ENCODE results near the gene BLTP2. TPM values are rescaled to one million over a fixed set of nuclear protein-coding genes. Genes with fewer than 3 reads are reported as not detected.

The BLTP2 gene
- total RNA-seq, 1 experiment from 2014 or later, result 140 TPM

- Histone ChIP-seq H3K9me3 (ENCODE audit: control insufficient read depth in 1 of 2, insufficient read depth in 1 of 2, low read depth in 1 of 2, low read length in 2 of 2) (no peaks in the 10 kb centered on the region), H3K27me3 (ENCODE audit: insufficient read depth, low read length) (no peaks in the 10 kb centered on the region), H3K36me3 (ENCODE audit: control insufficient read depth in 1 of 2, insufficient read depth in 2 of 2, low read length in 2 of 2) (peaks cover 69% of the 10 kb centered on the region in 2 experiments), H3K27ac (ENCODE audit: low read depth, low read length) (no peak overlapping the region), H3K9ac (ENCODE audit: low read length) (no peak overlapping the region), H3K4me3 (replicated peaks in 1 of 2; ENCODE audit: low read depth in 1 of 2, low read length in 2 of 2) (no peak overlapping the region), H2AFZ (ENCODE audit: low read depth, low read length, poor library complexity, severe bottlenecking) (no peak overlapping the region), H3K4me2 (ENCODE audit: low read length) (no peak overlapping the region), H4K20me1 (ENCODE audit: insufficient read depth) (no peaks in the 10 kb centered on the region), H3K9me2 (ENCODE audit: insufficient read depth) (no peaks in the 10 kb centered on the region), H3K79me2 (ENCODE audit: insufficient read depth, low read length) (no peaks in the 10 kb centered on the region), H3K4me1 (ENCODE audit: control insufficient read depth in 1 of 2, insufficient read depth in 2 of 2, low read length in 2 of 2) (no peaks in the 10 kb centered on the region)
- BruUV-seq (replicated peaks), result no TSS peak
- ATAC-seq (no peak), DNase-seq (ENCODE audit: low read depth, low spot score) (no peak)
- intact Hi-C loops (cut with micrococcal nuclease), result no loop called here
- POLR2A ChIA-PET, result no interaction called here
- TF ChIP-seq EZH2 (IDR thresholded peaks at IDR 0.05) (no peak), YY1 (IDR thresholded peaks at IDR 0.05; ENCODE audit: extremely low read depth, insufficient replicate concordance, low read depth, low read length) (no peak)
- RAD21 ChIA-PET (ENCODE audit: low non-redundant PET in 1 of 2, low total read pairs in 2 of 2, uncharacterized antibody in 2 of 2, unreplicated experiment in 2 of 2), result no interaction called here
- CTCF ChIA-PET, result interaction anchor here (1.4 kb wide), 1 partner anchor 11 kb away, joined by 3 read pairs; no protein-coding TSS in a partner anchor
Measured at GRCh38 chr17:28623696-28624095, 21.3 kb downstream of the BLTP2 start.

- intact Hi-C loops (cut with micrococcal nuclease), result no loop called here
- Histone ChIP-seq H3K9me3 (ENCODE audit: control insufficient read depth in 1 of 2, insufficient read depth in 1 of 2, low read depth in 1 of 2, low read length in 2 of 2) (no peaks in the 10 kb centered on the region), H4K20me1 (ENCODE audit: insufficient read depth) (no peaks in the 10 kb centered on the region), H3K4me1 (ENCODE audit: control insufficient read depth in 1 of 2, insufficient read depth in 2 of 2, low read length in 2 of 2) (no peaks in the 10 kb centered on the region), H3K79me2 (ENCODE audit: insufficient read depth, low read length) (no peaks in the 10 kb centered on the region), H3K4me2 (ENCODE audit: low read length) (no peak overlapping the region), H3K27ac (ENCODE audit: low read depth, low read length) (no peak overlapping the region), H3K4me3 (replicated peaks in 1 of 2; ENCODE audit: low read depth in 1 of 2, low read length in 2 of 2) (no peak overlapping the region), H3K36me3 (ENCODE audit: control insufficient read depth in 1 of 2, insufficient read depth in 2 of 2, low read length in 2 of 2) (peaks cover 70 to 74% of the 10 kb centered on the region in 2 experiments), H3K9me2 (ENCODE audit: insufficient read depth) (no peaks in the 10 kb centered on the region), H2AFZ (ENCODE audit: low read depth, low read length, poor library complexity, severe bottlenecking) (no peak overlapping the region), H3K9ac (ENCODE audit: low read length) (no peak overlapping the region), H3K27me3 (ENCODE audit: insufficient read depth, low read length) (no peaks in the 10 kb centered on the region)
- DNase-seq (ENCODE audit: low read depth, low spot score) (no peak), ATAC-seq (no peak)
- ChIA-PET POLR2A (no interaction called here), RAD21 (ENCODE audit: low non-redundant PET in 1 of 2, low total read pairs in 2 of 2, uncharacterized antibody in 2 of 2, unreplicated experiment in 2 of 2) (no interaction called here), CTCF (no interaction called here)
- no TSS peak for BruUV-seq (replicated peaks)
- TF ChIP-seq TCF7L2 (IDR thresholded peaks at IDR 0.05; ENCODE audit: borderline replicate concordance, extremely low read depth, insufficient read depth, insufficient read length) (no peak), MAX (IDR thresholded peaks at IDR 0.05) (no peak), ZNF274 (IDR thresholded peaks at IDR 0.05; ENCODE audit: low read depth, low read length) (no peak), CTCF (IDR thresholded peaks at IDR 0.05 in 2 of 3, conservative IDR thresholded peaks at IDR 0.05 in 1 of 3; ENCODE audit: borderline replicate concordance in 1 of 3, insufficient read depth in 1 of 3, low read depth in 2 of 3, low read length in 2 of 3) (no peak), ATF3 (IDR thresholded peaks at IDR 0.05) (no peak), JUND (IDR thresholded peaks at IDR 0.05) (no peak), YY1 (IDR thresholded peaks at IDR 0.05; ENCODE audit: extremely low read depth, insufficient replicate concordance, low read depth, low read length) (no peak), SRF (IDR thresholded peaks at IDR 0.05; ENCODE audit: low read depth) (no peak), CBX3 (IDR thresholded peaks at IDR 0.05; ENCODE audit: low read depth) (no peak), RAD21 (IDR thresholded peaks at IDR 0.05; ENCODE audit: low read depth) (no peak), EZH2 (IDR thresholded peaks at IDR 0.05) (no peak), FOSL1 (IDR thresholded peaks at IDR 0.05; ENCODE audit: low read depth) (no peak), CEBPB (IDR thresholded peaks at IDR 0.05; ENCODE audit: low read depth) (no peak), POLR2A (IDR thresholded peaks at IDR 0.05; ENCODE audit: borderline replicate concordance, extremely low read depth, insufficient read depth, insufficient read length) (no peak), ELF1 (IDR thresholded peaks at IDR 0.05; ENCODE audit: borderline replicate concordance, low read depth) (no peak), ZBTB33 (IDR thresholded peaks at IDR 0.05; ENCODE audit: extremely low read depth, insufficient replicate concordance, low read length) (no peak), POLR2AphosphoS5 (IDR thresholded peaks at IDR 0.05; ENCODE audit: low read depth, low read length) (no peak)
Measured at GRCh38 chr17:28622186-28622585, 22.8 kb downstream of the BLTP2 start.

Measured in HCT116 (cell line).